OCI-LY7 (cell line): ENCODE measurements around the gene PTPRU. TPM values are rescaled to one million over a fixed set of nuclear protein-coding genes. Genes with fewer than 3 reads are reported as not detected.

Source experiments
- BruUV-seq: library from RNA; stranded (reverse); fragments of 400-500 nt; replicated peaks from 2 replicates; lab custom pipeline; 2021; lab: Mats Ljungman, UMichigan
- CTCF ChIA-PET: fragments of 300-600 bp; sonication (Branson Sonifier 250); formaldehyde crosslinking; loops from one replicate; lab custom pipeline; 2022; ENCODE audit warnings: antibody characterized with exemption; ENCODE audit not compliant: unreplicated experiment; lab: Charles Lee
- POLR2A ChIA-PET: fragments of 300-600 bp; sonication (Branson Sonifier 250); formaldehyde crosslinking; loops from one replicate; lab custom pipeline; 2022; ENCODE audit warnings: antibody characterized with exemption; lab: Charles Lee
- DNase-seq: peaks from one replicate; pipeline ENCODE4 v3.0.0-alpha.2; 2015; ENCODE audit warnings: low spot score
- H2AFZ ChIP-seq: fragments of 200-600 bp; sonication (generic), shearing (Covaris generic); 2 replicates; pipeline ENCODE4 v1.6.1; 2014; ENCODE audit warnings: mild to moderate bottlenecking, antibody characterized with exemption, low read length, moderate library complexity
- H3K27ac ChIP-seq: fragments of 200-600 bp; sonication (generic); 2 replicates; pipeline ENCODE4 v1.5.1; 2014; ENCODE audit warnings: mixed run types, low read depth, mild to moderate bottlenecking, moderate library complexity, low read length, inconsistent platforms; ENCODE audit not compliant: poor library complexity, severe bottlenecking
- H3K36me3 ChIP-seq: fragments of 200-600 bp; sonication (generic); 2 replicates; pipeline ENCODE4 v1.6.1; 2014; ENCODE audit warnings: mild to moderate bottlenecking, antibody characterized with exemption, low read length, moderate library complexity, mixed read lengths; ENCODE audit not compliant: insufficient read depth
- H3K4me1 ChIP-seq: fragments of 200-600 bp; sonication (generic); 2 replicates; pipeline ENCODE4 v1.5.1; 2014; ENCODE audit warnings: mild to moderate bottlenecking, low read length; ENCODE audit not compliant: insufficient read depth, poor library complexity, severe bottlenecking
- H3K4me2 ChIP-seq: fragments of 200-600 bp; sonication (generic); 2 replicates; pipeline ENCODE4 v1.6.1; 2014; ENCODE audit warnings: mild to moderate bottlenecking, low read length
- H3K4me3 ChIP-seq: fragments of 200-600 bp; sonication (generic); 2 replicates; pipeline ENCODE4 v1.5.1; 2014; ENCODE audit warnings: mild to moderate bottlenecking, low read depth, low read length; ENCODE audit not compliant: poor library complexity, severe bottlenecking
- H3K79me2 ChIP-seq: fragments of 200-600 bp; sonication (generic); 2 replicates; pipeline ENCODE4 v1.6.1; 2016; ENCODE audit warnings: low read depth, mild to moderate bottlenecking, low read length, moderate library complexity, mixed read lengths; ENCODE audit not compliant: insufficient read depth
- H3K9me2 ChIP-seq: fragments of 200-600 bp; sonication (generic); 2 replicates; pipeline ENCODE4 v1.6.1; 2016; ENCODE audit warnings: mild to moderate bottlenecking, low read length, mixed read lengths; ENCODE audit not compliant: insufficient read depth
- H3K9me3 ChIP-seq: fragments of 200-600 bp; sonication (generic); 2 replicates; pipeline ENCODE4 v1.6.1; 2014; ENCODE audit warnings: mild to moderate bottlenecking, mixed run types, low read length, mixed read lengths
- H4K20me1 ChIP-seq: fragments of 200-600 bp; sonication (generic); 2 replicates; pipeline ENCODE4 v1.6.1; 2014; ENCODE audit warnings: mild to moderate bottlenecking, antibody characterized with exemption, low read length, moderate library complexity, mixed read lengths; ENCODE audit not compliant: insufficient read depth
- EZH2phosphoT487 ChIP-seq: fragments of 200-600 bp; sonication (generic); IDR thresholded peaks from 2 replicates; pipeline ENCODE4 v1.6.1; 2018; ENCODE audit warnings: low read depth, borderline replicate concordance, mild to moderate bottlenecking, mixed run types, antibody characterized with exemption, low read length, moderate library complexity, mixed read lengths
- intact Hi-C: fragments of 100-400 bp; cut with micrococcal nuclease; formaldehyde crosslinking; loops from one replicate; pipeline ENCODE4 v1.10.0; 2022; ENCODE audit not compliant: unreplicated experiment
- total RNA-seq, 2 experiments: library from RNA; depleted of rRNA in 1 of 2; stranded (reverse); fragments of >200 nt in 1 of 2; shearing (Covaris generic) in 1 of 2; gene quantifications; 2 replicates each; pipeline ENCODE4 v1.2.3, GENCODE V29; 2014 to 2022
- TF ChIP-seq, protein P1 (sequence below): fragments of 200-600 bp; sonication (generic); conservative IDR thresholded peaks from 2 replicates; pipeline ENCODE4 v1.5.1; 2014; ENCODE audit warnings: mild to moderate bottlenecking, antibody characterized with exemption, low read length, moderate library complexity, mixed read lengths

Gene PTPRU
- total RNA-seq, 2 experiments from 2014 or later = 2.5 to 4.6 TPM

DNA sequence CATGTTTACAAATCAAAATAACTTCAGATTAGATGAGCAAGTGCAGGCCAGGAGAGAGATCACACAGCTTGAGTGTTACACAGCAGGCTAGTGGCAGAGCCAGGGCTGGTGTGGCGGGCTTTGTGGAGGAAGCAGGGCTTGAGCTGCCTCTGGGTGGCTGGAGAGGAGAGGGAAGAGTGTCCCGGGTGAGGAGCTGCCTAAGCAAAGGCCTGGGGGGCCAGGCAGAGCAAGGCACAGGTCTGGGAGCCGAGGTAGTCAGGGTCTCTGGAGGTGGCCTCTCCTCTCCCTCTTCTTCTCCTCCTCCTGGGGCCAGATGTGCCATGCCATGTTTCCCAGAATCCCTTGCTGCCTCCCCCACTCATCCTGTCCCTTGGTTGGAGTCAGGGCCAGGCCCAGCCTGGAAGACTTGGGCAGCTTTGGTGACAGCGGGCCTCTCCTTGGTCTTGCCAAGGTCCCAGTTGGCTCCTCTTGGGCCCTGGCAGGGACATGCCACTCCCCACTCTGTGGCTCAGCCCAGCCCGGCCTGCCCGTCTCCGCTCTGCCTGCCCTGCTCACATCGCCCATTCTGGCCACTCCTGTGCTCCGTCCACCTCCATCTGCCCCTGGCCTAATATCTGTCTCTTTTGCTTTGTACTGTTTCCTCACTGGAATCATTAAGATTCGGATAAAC, 70.3 kb downstream of the PTPRU start:
- no peak overlapping the region for H3K27ac ChIP-seq
- ChIA-PET POLR2A (no interaction called here), CTCF (no interaction called here)
- no peaks in the 10 kb centered on the region for H3K9me3 ChIP-seq
- no peaks in the 10 kb centered on the region for H3K9me2 ChIP-seq
- H2AFZ ChIP-seq = no peak overlapping the region
- H3K4me3 ChIP-seq = no peak overlapping the region
- intact Hi-C loops = no loop called here
- H3K4me1 ChIP-seq = no peaks in the 10 kb centered on the region
- H4K20me1 ChIP-seq = no peaks in the 10 kb centered on the region
- no peak for DNase-seq
- no peaks in the 10 kb centered on the region for H3K79me2 ChIP-seq
- no peaks in the 10 kb centered on the region for H3K36me3 ChIP-seq
- H3K4me2 ChIP-seq = no peak overlapping the region
- TF ChIP-seq, protein P1, sequence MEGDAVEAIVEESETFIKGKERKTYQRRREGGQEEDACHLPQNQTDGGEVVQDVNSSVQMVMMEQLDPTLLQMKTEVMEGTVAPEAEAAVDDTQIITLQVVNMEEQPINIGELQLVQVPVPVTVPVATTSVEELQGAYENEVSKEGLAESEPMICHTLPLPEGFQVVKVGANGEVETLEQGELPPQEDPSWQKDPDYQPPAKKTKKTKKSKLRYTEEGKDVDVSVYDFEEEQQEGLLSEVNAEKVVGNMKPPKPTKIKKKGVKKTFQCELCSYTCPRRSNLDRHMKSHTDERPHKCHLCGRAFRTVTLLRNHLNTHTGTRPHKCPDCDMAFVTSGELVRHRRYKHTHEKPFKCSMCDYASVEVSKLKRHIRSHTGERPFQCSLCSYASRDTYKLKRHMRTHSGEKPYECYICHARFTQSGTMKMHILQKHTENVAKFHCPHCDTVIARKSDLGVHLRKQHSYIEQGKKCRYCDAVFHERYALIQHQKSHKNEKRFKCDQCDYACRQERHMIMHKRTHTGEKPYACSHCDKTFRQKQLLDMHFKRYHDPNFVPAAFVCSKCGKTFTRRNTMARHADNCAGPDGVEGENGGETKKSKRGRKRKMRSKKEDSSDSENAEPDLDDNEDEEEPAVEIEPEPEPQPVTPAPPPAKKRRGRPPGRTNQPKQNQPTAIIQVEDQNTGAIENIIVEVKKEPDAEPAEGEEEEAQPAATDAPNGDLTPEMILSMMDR = no peak
- no peak for TF ChIP-seq EZH2phosphoT487
- no TSS peak for BruUV-seq

DNA sequence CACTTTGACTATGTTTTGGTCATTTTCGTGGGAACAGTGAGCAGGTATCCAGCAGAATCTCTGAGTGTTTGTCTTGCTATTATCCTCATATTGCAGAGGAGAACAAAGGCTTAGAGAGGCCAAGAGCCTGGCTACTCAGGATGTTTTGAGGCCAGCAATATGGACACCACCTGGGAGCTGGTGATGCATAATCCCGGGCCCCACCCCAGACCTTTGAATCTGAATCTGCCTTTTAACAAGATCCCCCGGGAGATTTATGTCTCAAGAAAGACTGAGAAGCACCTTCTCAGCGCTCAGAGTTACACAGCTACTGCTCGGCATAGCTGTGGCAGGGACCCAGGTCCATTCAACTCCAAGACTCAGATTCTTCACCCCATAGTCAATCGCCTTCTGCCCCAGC, 72.8 kb downstream of the PTPRU start:
- intact Hi-C loops = no loop called here

DNA sequence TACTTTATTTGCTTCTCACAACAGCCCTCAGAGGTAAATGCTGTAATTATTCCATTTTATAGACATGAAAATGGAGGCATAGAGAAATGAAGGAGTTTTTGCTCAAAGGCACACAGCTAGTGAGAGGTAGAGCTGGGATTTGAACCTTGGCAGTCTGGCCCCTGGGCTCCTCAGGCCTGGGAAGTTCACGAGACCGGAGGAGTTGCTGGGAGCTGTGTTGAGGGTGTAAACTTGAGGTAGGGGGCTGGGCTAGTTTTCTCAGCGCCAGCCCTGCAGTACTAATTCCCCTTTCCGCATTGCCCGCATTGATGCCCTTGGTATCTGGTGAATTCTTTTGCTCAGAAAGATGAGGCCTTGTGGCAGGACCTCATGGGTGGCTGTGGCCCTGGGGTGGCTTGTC, 73.3 kb downstream of the PTPRU start:
- Histone ChIP-seq H4K20me1 (no peaks in the 10 kb centered on the region), H3K4me2 (no peak overlapping the region), H3K4me3 (no peak overlapping the region), H3K9me3 (no peaks in the 10 kb centered on the region), H3K9me2 (no peaks in the 10 kb centered on the region), H3K27ac (no peak overlapping the region), H2AFZ (no peak overlapping the region), H3K4me1 (no peaks in the 10 kb centered on the region), H3K36me3 (no peaks in the 10 kb centered on the region), H3K79me2 (no peaks in the 10 kb centered on the region)
- BruUV-seq = no TSS peak
- intact Hi-C loops = no loop called here
- TF ChIP-seq, protein P1 = no peak
- no peak for TF ChIP-seq EZH2phosphoT487
- DNase-seq = no peak
- CTCF ChIA-PET = no interaction called here
- POLR2A ChIA-PET = no interaction called here

More for the DNA sequence above, 72.8 kb downstream of the PTPRU start:
- H3K79me2 ChIP-seq = no peaks in the 10 kb centered on the region
- H3K36me3 ChIP-seq = no peaks in the 10 kb centered on the region
- no peak overlapping the region for H3K4me3 ChIP-seq
- H3K9me2 ChIP-seq = no peaks in the 10 kb centered on the region
- H3K9me3 ChIP-seq = no peaks in the 10 kb centered on the region
- BruUV-seq = no TSS peak
- no peak overlapping the region for H3K27ac ChIP-seq
- H3K4me2 ChIP-seq = no peak overlapping the region
- POLR2A ChIA-PET = no interaction called here
- TF ChIP-seq, protein P1 = no peak
- no peak for TF ChIP-seq EZH2phosphoT487
- CTCF ChIA-PET = no interaction called here
- no peak for DNase-seq
- no peaks in the 10 kb centered on the region for H4K20me1 ChIP-seq
- H2AFZ ChIP-seq = no peak overlapping the region
- H3K4me1 ChIP-seq = no peaks in the 10 kb centered on the region
